GM20000 (cell line): ENCODE data around the gene TBC1D30.
"Not testable (repeated sequence)": the region's sequence is repeated elsewhere in the genome, so short reads cannot be mapped to it uniquely, and the experiment has no call there.

Source experiments
- DNase-seq: peaks from one replicate; pipeline ENCODE4 v3.0.0; 2012; ENCODE audit warnings: low spot score
- CTCF ChIP-seq: IDR thresholded peaks from 2 replicates; pipeline ENCODE4 v1.5.1; 2012; ENCODE audit warnings: mild to moderate bottlenecking, control low read depth; ENCODE audit errors: extremely low read depth, missing control alignments

Gene TBC1D30

GRCh38 chr12:64836856-64837255 is 12.4 kb downstream of the TBC1D30 start:
- DNase-seq = no peak
- no peak for TF ChIP-seq CTCF

- TF ChIP-seq CTCF = no peak
- DNase-seq = no peak
Observed at GRCh38 chr12:64837427-64837826, 13.0 kb downstream of the TBC1D30 start.

- no peak for DNase-seq
- TF ChIP-seq CTCF = no peak
Observed at GRCh38 chr12:64840119-64840518, 15.7 kb downstream of the TBC1D30 start.

- TF ChIP-seq CTCF = no peak
Observed at GRCh38 chr12:64840949-64841717, 16.7 kb downstream of the TBC1D30 start.

GRCh38 chr12:64848409-64848808 is 24.0 kb downstream of the TBC1D30 start:
- DNase-seq = not testable (repeated sequence)

More at GRCh38 chr12:64840949-64841717, 16.7 kb downstream of the TBC1D30 start:
- no peak for DNase-seq

- DNase-seq = no peak
- no peak for TF ChIP-seq CTCF
Observed at GRCh38 chr12:64858882-64859605, 34.6 kb downstream of the TBC1D30 start.

- DNase-seq = no peak
- TF ChIP-seq CTCF = no peak
Observed at GRCh38 chr12:64860446-64860998, 36.1 kb downstream of the TBC1D30 start.
